Tibial artery (tissue), 4 donors: Measurements from ENCODE around the gene PTPRN2.

Source experiments
- DNase-seq, 2 donors: peaks; one replicate each; pipeline ENCODE4 v3.0.0-alpha.2; 2019
- H3K27ac ChIP-seq, 2 donors: fragments of 200-600 bp; sonication (generic) in 1 of 2; 1 replicate in 1 of 2; 2 replicates in 1 of 2; pipeline ENCODE4 v1.5.1; 2018 to 2019; ENCODE audit warnings: mild to moderate bottlenecking in 1 of 2
- H3K27me3 ChIP-seq, 2 donors: fragments of 200-600 bp; sonication (generic) in 1 of 2; one replicate each; pipeline versions ENCODE4 v1.5.1 to v1.6.0; 2016 to 2019
- H3K36me3 ChIP-seq, 3 donors: fragments of 200-600 bp; sonication (generic) in 2 of 3; one replicate each; pipeline ENCODE4 v1.5.1; 2016 to 2019; ENCODE audit warnings: mild to moderate bottlenecking in 2 of 3
- H3K4me1 ChIP-seq, 4 donors: fragments of 200-600 bp; sonication (generic) in 2 of 4; 1 replicate in 3 of 4; 2 replicates in 1 of 4; pipeline ENCODE4 v1.5.1; 2016 to 2019
- H3K4me3 ChIP-seq, 2 donors: fragments of 200-600 bp; sonication (generic) in 1 of 2; 1 replicate in 1 of 2; 2 replicates in 1 of 2; pipeline ENCODE4 v1.5.1; 2018 to 2019; ENCODE audit warnings: mild to moderate bottlenecking in 2 of 2
- H3K9me3 ChIP-seq, 3 donors: fragments of 200-600 bp; sonication (generic) in 1 of 3; one replicate each; pipeline ENCODE4 v1.5.1; 2016 to 2019
- CTCF ChIP-seq, 2 experiments: fragments of 200-600 bp in 1 of 2; fragments of 450-650 bp in 1 of 2; IDR thresholded peaks; one replicate each; pipeline ENCODE4 v1.5.1; 2017 to 2019; ENCODE audit warnings: antibody characterized with exemption in 2 of 2, mild to moderate bottlenecking in 1 of 2, moderate library complexity in 1 of 2
- intact Hi-C: fragments of 100-400 bp; cut with DNase I; formaldehyde crosslinking; loops from one replicate; pipeline ENCODE4 v1.15.0; 2023; ENCODE audit warnings: low total_unique reads

PTPRN2 gene

GRCh38 chr7:158532093-158532627 is 55.5 kb downstream of the PTPRN2 start:
- H3K4me3 ChIP-seq, result no peak overlapping the region
- TF ChIP-seq CTCF (IDR thresholded peaks at IDR 0.05), result no peak
- H3K36me3 ChIP-seq, result no peaks in the 10 kb centered on the region
- no peaks in the 10 kb centered on the region for H3K4me1 ChIP-seq
- no peaks in the 10 kb centered on the region for H3K9me3 ChIP-seq
- no peak overlapping the region for H3K27ac ChIP-seq
- DNase-seq, result no peak
- intact Hi-C loops, result no loop called here
- H3K27me3 ChIP-seq, result peaks cover 0 to 15% of the 10 kb centered on the region in 2 donors

- Histone ChIP-seq H3K27ac (no peak overlapping the region), H3K9me3 (no peaks in the 10 kb centered on the region), H3K4me1 (no peaks in the 10 kb centered on the region), H3K4me3 (no peak overlapping the region), H3K36me3 (no peaks in the 10 kb centered on the region), H3K27me3 (peaks cover 0 to 20% of the 10 kb centered on the region in 2 donors)
- intact Hi-C loops, result no loop called here
- TF ChIP-seq CTCF (IDR thresholded peaks at IDR 0.05), result no peak
- no peak for DNase-seq
These were observed 56.0 kb downstream of the PTPRN2 start for GRCh38 chr7:158531661-158532060.

- no peaks in the 10 kb centered on the region for H3K4me1 ChIP-seq
- DNase-seq, result no peak
- H3K27ac ChIP-seq, result no peak overlapping the region
- no peak overlapping the region for H3K4me3 ChIP-seq
- H3K36me3 ChIP-seq, result no peaks in the 10 kb centered on the region
- intact Hi-C loops, result no loop called here
- TF ChIP-seq CTCF (IDR thresholded peaks at IDR 0.05), result no peak
- H3K9me3 ChIP-seq, result no peaks in the 10 kb centered on the region
- peaks cover 0 to 25% of the 10 kb centered on the region in 2 donors for H3K27me3 ChIP-seq
These were observed 56.6 kb downstream of the PTPRN2 start for GRCh38 chr7:158530800-158531609.

GRCh38 chr7:158529181-158530096 is 58.2 kb downstream of the PTPRN2 start:
- no peak for DNase-seq
- peaks cover 0 to 41% of the 10 kb centered on the region in 2 donors for H3K27me3 ChIP-seq
- TF ChIP-seq CTCF (IDR thresholded peaks at IDR 0.05), result no peak
- H3K36me3 ChIP-seq, result no peaks in the 10 kb centered on the region
- H3K4me3 ChIP-seq, result no peak overlapping the region
- no peaks in the 10 kb centered on the region for H3K4me1 ChIP-seq
- H3K9me3 ChIP-seq, result no peaks in the 10 kb centered on the region
- intact Hi-C loops, result no loop called here
- no peak overlapping the region for H3K27ac ChIP-seq

GRCh38 chr7:158527915-158528502 is 59.6 kb downstream of the PTPRN2 start:
- H3K4me3 ChIP-seq, result no peak overlapping the region
- no peaks in the 10 kb centered on the region for H3K4me1 ChIP-seq
- H3K9me3 ChIP-seq, result no peaks in the 10 kb centered on the region
- peaks cover 0 to 37% of the 10 kb centered on the region in 2 donors for H3K27me3 ChIP-seq
- DNase-seq, result no peak
- no peak overlapping the region for H3K27ac ChIP-seq
- no peaks in the 10 kb centered on the region for H3K36me3 ChIP-seq
- intact Hi-C loops, result no loop called here
- no peak for TF ChIP-seq CTCF (IDR thresholded peaks at IDR 0.05)
